ENCODE results near the gene ADAMTS14.

Gene ADAMTS14

GRCh38 chr10:70791386-70792039 is 119.2 kb downstream of the ADAMTS14 start:
- no peak for DNase-seq

- DNase-seq: no peak
Observed at GRCh38 chr10:70795613-70796012, 123.3 kb downstream of the ADAMTS14 start.

GRCh38 chr10:70797840-70798239 is 125.5 kb downstream of the ADAMTS14 start:
- DNase-seq: no peak

- DNase-seq: no peak
Observed at GRCh38 chr10:70799124-70799523, 126.8 kb downstream of the ADAMTS14 start.

DNA sequence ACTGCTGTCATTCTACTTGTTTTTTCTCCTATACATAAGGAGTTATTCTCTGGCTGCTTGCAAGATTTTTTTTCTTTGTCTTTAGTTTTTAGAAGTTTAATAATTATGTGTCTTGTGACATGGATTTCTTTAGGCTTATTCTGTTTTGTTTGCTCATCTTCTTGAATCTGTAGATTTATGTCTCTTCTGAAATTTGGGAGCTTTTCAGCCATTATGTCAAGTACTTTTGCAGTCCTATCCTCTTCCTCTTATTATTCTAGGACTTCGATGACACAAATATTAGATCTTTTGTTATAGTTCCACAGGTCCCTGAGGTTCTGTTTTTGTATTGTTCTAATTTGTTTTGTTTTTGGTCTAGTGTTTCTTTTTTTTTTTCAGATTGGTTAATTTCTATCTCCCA is 129.5 kb downstream of the ADAMTS14 start:
- no peak for DNase-seq

GRCh38 chr10:70803775-70804420 is 131.6 kb downstream of the ADAMTS14 start:
- no peak for DNase-seq

DNA sequence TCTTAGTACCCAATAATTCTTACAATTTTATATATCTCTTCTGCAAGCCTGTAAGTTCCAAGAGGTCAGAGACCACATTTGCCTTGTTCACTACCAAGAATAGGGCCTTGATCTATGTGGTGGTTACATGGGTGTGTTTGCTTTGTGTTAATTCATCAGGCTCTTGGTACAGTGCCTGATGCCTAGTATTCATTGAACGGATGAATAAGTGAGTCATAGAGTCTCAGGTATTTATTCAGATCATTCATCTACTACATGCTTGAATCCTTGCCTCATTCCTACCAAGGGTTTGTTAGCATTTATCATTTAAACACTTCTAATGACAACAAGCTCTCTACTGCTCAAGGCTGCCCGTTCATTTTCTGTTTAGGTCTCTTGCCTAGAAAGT is 132.1 kb downstream of the ADAMTS14 start:
- DNase-seq: no peak

GRCh38 chr10:70805619-70806215 is 133.4 kb downstream of the ADAMTS14 start:
- DNase-seq: no peak

DNA sequence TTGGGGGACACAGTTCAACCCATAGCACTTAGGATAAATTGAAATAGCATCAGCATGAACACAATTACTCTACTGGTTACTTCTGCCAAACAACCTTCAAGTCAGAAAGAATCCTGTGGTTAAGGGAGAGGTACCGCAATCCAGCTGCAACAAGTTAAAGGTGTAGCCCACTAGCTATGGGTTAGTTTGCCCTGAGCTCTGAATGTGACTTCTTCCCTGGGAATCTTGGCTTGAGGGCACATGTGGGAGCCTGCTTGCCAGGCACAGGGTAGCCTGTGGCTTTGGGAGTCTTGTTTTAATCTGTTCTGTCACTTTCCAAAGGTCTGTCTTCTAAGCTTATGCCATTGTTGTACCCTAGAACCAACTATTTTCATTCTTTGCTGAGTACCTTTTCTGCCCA is 134.5 kb downstream of the ADAMTS14 start:
- DNase-seq: no peak

DNA sequence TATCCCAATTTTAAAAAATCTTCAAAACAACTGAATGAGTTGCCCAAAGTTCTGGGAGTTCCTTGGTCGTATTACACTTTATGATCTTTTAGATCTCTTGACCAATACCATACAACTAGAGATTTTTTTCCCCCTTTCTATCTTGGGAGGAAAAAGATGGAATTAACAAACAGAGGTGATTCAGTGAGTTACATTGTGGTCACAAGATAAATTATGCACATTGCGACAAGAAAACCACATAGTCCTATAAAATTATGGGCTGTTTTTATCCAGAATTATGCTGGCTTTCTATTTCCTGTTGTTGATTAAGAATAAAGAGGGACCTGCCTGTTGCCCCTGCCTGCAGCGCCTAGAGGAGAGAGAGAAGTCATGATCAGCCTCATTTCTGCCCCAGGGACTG is 135.2 kb downstream of the ADAMTS14 start:
- no peak for DNase-seq

- DNase-seq: no peak
Observed at GRCh38 chr10:70809011-70809611, 136.8 kb downstream of the ADAMTS14 start.

GRCh38 chr10:70809726-70810125 is 137.4 kb downstream of the ADAMTS14 start:
- DNase-seq: no peak

GRCh38 chr10:70810967-70811366 is 138.7 kb downstream of the ADAMTS14 start:
- DNase-seq: no peak

DNA sequence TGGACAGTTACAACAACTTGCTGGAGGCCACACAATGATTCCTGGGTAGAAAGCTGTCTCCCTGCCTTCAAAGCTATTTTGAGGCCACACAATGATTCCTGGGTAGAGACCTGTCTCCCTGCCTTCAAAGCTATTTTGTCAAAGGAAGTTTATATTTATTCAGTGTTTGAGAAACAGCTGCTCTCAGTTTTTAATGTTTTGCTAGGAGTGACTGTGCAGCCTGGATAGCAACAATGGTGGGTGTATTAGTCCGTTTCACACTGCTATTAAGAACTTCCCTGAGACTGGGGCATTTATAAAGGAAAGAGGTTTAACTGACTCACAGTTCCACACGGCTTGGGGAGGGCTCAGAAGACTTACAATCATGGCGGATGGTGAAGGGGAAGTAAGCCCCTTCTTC is 139.6 kb downstream of the ADAMTS14 start:
- DNase-seq: no peak

Measured in RPMI8226 (cell line).